HG02970 (cell line): ENCODE data around the gene CKAP4.
A peak's percentile ranks its signal among the peaks of the same experiment; 100 is the strongest.

ENCODE experiments used
- ATAC-seq: cut with Tn5 transposase; IDR thresholded peaks from one replicate; pipeline ENCODE4 v1.9.1; 2021; ENCODE audit warnings: mild to moderate bottlenecking, moderate library complexity, moderate number of reproducible peaks; ENCODE audit not compliant: unreplicated experiment, low FRiP score

CKAP4 gene

DNA sequence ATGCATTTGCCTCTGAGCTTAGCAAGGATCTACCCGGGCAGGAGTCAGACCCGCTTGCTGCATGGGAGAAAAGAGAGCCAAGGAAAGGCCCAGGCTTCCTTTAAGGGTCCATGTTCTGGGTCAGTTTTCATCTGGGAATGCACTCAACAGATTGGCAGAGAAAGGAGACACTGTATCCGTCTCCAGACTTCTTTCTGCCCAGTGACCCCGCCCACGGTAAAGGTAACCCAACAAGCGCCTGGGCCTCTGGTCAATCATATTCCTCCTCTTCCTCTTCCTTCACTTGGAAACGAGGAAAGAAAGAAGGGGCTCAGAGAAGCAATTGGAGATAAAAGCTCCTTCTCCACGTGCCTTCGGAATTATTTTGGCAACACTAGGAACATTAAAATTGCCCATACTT lies 27.6 kb upstream of the CKAP4 start:
- no peak for ATAC-seq

DNA sequence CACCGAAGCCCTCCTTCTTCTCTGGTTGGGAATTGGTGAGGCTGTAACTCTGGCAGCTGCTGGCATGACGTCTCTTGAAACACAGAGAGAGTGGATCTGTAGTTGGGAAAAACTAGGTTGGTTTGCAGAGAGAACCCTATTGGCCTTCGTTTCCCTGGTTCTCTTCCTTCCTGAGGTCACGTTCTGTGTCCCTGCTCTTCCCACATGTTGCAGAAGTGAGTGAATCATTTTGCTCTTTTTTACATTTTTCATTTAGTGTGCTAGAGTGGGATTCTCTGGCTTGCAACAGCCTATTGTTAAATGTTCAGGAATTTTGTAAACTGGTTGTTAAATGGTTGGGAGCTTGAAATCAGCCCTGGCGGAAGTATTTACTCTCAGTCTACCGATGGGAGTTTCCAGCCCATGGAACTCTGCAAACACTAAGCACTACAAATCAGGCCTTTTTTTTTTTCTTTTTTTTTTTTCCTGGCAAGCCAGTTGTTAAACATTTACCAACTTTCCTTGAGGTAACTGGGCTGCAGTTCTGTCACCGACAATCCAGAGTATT lies 26.8 kb upstream of the CKAP4 start:
- no peak for ATAC-seq

- no peak for ATAC-seq
Measured at GRCh38 chr12:106274012-106274411, 26.2 kb upstream of the CKAP4 start.

GRCh38 chr12:106273491-106273890 lies 25.7 kb upstream of the CKAP4 start:
- no peak for ATAC-seq

DNA sequence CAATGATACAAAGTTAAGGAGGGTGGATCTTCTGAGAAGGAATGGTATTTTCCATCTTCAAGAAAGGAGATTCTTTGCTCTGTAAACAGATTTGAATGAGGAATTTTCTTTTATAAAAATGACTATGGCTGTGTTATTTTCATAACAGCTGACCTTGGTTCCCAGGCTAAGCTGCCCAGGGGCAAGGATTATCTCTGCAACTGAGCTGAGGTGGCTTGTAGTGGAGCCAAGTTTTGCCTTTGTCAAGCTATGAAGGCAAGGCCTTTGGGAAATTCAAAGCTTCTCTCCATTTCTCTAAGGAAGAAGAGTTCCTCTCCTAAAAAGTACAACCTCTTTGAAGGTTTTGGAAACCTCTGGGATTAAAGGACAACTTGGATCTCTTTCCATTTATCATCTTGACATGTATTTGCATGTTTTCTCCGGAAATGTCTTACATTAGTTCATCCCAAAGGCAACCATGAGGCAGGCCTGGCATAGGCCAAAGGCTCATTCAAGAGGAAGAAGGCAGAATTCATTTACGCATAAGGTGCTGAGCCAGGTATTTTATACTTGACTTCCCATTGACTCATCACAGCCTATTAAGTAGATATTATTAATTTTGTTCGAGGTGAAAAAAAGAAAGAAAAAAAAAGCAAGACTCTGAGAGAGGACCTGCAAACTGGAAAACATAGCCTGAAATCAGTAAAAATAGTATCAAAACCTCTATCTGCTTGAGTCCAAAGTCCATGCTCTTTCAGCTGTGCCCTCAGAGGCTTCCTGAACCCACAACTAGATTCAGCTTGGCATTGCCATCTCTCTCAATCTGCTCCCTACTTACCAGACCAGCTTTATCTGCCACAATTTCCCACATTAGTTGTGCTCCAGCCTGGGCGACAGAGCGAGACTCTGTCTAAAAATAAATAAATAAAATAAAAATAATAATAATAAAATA lies 24.0 kb upstream of the CKAP4 start:
- no peak for ATAC-seq

GRCh38 chr12:106269150-106269771 lies 21.4 kb upstream of the CKAP4 start:
- no peak for ATAC-seq

GRCh38 chr12:106267535-106267934 lies 19.7 kb upstream of the CKAP4 start:
- ATAC-seq, result no peak

GRCh38 chr12:106265116-106265515 lies 17.3 kb upstream of the CKAP4 start:
- ATAC-seq, result no peak

DNA sequence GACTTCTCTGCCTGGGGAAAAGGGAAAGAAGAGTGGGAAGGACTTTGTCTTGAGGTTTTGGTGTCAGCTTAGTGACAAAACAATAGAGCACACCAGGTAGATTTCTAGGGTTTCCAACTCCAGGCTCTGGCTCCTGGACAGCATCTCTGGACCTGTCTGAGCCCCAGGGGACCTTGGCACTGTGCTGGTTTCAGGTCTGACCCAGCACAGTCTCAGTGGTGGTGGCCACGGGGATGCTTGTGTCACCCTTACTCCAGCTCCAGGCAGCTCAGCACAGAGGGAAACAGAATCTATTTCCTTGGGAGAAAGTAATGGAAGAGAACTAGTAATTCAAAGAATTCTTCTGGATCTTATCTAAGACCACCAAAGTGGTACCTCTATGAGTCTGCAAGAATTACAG lies 11.1 kb upstream of the CKAP4 start:
- ATAC-seq, result no peak

GRCh38 chr12:106258226-106258625 lies 10.4 kb upstream of the CKAP4 start:
- ATAC-seq, result no peak

GRCh38 chr12:106256524-106256923 lies 8.7 kb upstream of the CKAP4 start:
- no peak for ATAC-seq

GRCh38 chr12:106255952-106256351 lies 8.1 kb upstream of the CKAP4 start:
- no peak for ATAC-seq

GRCh38 chr12:106255493-106255892 lies 7.7 kb upstream of the CKAP4 start:
- no peak for ATAC-seq

- ATAC-seq, result no peak
Measured at GRCh38 chr12:106254724-106255123, 6.9 kb upstream of the CKAP4 start.

GRCh38 chr12:106251631-106252455 lies 4.0 kb upstream of the CKAP4 start:
- ATAC-seq, result no peak

DNA sequence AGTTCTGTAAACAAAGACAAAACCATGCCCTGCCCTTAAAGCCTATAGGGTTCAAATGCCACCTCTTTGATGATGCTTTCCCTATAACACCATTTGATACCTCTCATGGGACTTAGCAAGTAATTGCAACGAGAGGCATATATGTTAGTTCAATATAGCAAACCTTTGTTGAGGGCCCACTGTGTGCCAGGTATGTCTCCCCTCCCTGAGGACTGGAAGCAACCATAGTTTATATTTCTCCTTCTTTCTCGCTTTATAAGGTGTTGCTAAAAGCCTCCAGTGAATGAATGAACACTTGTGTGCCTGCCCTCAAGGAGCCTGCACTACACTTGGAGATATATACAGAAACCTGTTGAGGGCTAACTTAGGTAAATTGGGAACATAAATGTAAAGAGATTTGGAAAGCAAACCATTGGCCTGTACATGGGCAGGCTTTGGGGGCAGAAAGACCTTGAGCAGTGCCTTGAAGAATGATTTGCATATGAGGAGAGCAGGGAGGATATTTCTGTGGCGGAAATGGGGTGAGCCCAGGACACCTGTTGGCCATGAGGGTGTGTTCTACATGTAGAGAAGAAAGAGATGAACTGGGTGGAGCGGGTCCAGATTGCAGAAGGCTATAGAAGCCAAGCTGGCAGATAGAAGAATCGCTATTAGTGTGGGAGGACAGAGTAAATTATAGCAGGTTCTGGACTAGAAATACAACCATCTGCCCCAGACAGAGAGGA lies 1.8 kb upstream of the CKAP4 start:
- ATAC-seq, result peak; percentile 40

DNA sequence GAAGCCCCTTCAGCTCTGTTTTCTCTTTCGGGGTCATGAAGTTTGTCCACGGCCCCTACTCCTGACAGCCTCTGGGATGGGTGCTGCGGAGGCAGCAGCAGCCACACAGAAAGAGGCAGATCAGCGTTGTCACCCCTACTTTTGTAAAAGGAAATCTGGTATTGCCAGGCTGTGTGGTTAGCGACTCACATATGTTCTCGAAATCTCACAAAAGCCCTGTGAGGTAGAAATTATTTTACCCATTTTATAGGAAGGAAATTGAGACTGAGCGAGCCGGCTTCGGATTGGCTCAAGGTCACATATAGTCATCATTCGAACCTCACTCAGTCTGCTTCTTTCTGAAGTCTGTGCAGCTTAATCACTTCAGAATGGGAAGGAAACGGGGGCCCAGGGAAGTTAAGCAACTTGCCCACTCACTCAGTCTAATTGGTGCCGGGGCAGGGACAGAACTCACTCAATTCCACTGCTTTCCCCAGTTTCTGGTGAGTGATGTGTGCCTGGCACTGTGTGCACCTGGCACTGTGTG lies 1.1 kb upstream of the CKAP4 start:
- ATAC-seq, result no peak

GRCh38 chr12:106248312-106248845 lies 559 bp upstream of the CKAP4 start:
- ATAC-seq, result peak; percentile 19

DNA sequence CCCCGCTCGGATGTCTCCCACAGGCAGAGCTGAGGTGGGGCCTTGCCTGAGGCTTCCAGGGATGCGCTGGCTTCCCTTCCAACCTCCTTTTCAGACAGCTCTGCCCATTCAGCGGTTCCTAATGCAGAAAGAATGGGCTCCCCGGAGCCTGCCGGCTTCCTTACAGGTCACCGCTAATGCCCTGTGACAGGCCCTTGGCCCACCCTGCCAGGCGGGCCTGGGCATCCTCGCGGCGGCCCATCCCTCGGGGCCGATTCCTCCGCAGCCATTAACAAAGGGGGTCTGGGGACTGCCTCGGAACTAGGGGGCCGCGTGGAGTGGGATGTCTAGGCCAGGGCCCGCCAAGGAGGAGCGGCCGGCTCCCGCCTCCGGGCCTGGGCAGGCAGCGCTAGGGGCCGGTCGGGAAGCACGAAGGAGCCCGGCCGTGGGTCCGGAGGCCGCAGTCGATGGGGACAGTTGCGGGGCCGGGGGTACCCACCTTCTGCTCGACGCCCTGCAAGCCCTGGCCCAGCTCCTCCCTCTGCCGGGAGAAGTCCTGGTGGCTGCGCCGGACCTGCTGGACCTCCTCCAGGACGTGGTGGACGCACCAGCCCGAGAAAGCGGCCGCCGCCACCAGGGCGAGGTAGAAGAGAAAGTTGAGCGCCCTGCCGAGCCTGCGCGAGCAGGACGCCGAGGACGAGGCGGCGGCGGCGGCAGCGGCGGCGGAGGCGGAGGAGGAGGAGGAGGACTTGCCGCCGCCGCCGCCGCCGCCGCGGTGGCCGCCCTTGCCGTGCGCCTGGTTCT lies 738 bp downstream of the CKAP4 start:
- ATAC-seq, result peak; percentile 34
